ENCODE results near the gene ANGPTL8.

ANGPTL8 gene

GRCh38 chr19:11236324-11237301 lies 2.8 kb upstream of the ANGPTL8 start:
- no peak for DNase-seq (ENCODE audit: low read depth)

DNA sequence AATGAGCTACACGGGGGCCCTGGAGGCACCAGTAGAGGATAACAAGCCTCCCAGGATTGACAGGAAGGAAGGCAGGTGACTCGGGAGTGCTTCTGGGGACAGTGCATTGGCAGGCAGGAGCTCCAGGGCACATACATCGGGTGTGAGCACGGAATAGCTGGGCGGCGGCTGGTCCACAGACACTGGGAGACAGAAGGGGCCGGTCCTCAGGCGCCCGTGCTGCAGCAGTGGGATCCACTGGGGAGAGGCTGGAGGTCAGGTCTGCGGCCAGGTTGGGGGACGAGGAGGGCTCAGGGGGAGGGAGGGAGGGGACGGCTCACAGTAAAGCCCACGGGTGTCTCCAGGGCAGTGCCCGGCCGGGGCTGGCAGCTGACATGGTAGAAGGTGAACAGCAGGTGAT lies 2.1 kb upstream of the ANGPTL8 start:
- DNase-seq (ENCODE audit: low read depth): no peak

- DNase-seq (ENCODE audit: low read depth): no peak
These were observed 1.4 kb upstream of the ANGPTL8 start for GRCh38 chr19:11238041-11238440.

GRCh38 chr19:11238781-11239376 lies 540 bp upstream of the ANGPTL8 start:
- no peak for DNase-seq (ENCODE audit: low read depth)

GRCh38 chr19:11240008-11240444 lies 607 bp downstream of the ANGPTL8 start:
- DNase-seq (ENCODE audit: low read depth): no peak

GRCh38 chr19:11242025-11242424 lies 2.6 kb downstream of the ANGPTL8 start:
- no peak for DNase-seq (ENCODE audit: low read depth)

GRCh38 chr19:11242864-11243797 lies 3.7 kb downstream of the ANGPTL8 start:
- peak; percentile 42 for DNase-seq (ENCODE audit: low read depth)

GRCh38 chr19:11243798-11244169 lies 4.4 kb downstream of the ANGPTL8 start:
- no peak for DNase-seq (ENCODE audit: low read depth)

- no peak for DNase-seq (ENCODE audit: low read depth)
These were observed 5.6 kb downstream of the ANGPTL8 start for GRCh38 chr19:11244846-11245589.

- DNase-seq (ENCODE audit: low read depth): no peak
These were observed 7.5 kb downstream of the ANGPTL8 start for GRCh38 chr19:11246941-11247340.

DNA sequence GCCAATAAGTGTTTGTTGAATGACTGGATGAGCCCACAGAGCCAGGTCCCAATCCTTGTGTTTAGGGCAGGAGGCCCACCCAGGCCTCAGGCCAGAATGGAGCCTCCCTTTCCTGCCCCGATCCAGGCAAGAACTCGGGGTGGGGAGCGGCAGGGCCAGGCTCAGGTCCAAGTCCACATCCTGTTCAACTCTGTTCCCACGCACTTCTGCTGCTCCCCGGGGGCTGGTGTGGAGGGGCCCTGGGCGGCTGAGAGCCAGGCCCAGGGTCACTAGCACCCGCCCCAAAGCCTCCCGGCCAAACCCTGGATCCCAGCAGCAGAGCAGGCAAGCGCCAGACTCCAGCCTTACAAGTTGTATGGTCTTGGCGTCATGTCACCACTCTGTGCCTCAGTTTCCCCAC lies 8.0 kb downstream of the ANGPTL8 start:
- no peak for DNase-seq (ENCODE audit: low read depth)

DNA sequence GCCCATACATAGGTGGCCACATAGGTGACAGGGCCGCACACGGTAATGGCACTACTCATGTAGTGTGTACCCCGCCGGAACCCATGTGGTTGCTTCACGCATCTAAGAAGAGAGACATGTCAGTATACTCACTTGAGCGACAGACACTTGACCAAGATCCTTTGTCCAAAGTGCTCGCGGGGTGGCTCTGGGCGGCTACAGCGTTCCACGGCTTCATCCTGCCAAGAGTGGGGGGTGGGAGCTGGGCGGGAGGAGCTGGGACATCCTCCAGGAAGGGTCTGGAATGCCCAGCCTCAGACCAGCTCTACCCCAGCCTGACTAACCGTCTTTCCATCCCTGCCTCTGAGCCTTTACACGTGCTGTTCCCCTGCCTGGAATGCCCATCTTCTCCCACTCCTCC lies 8.5 kb downstream of the ANGPTL8 start:
- DNase-seq (ENCODE audit: low read depth): no peak

DNA sequence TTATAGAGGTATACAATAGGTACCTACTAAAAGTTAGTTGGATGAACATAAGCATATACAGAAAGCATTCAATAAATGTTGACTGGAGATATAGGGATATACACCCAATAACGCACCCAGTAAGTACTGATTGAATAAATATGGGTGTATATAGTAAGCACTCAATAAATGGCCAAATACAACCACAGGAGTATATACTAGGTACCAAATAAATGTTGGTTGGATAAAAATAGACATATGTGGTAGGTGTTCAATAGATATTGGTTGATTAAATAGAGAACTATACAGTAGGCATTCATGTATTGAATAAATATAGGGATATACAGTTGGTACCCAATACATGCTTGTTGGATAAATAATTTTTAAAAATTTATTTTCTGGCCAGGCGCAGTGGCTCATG lies 9.4 kb downstream of the ANGPTL8 start:
- DNase-seq (ENCODE audit: low read depth): no peak

- DNase-seq (ENCODE audit: low read depth): no peak
These were observed 11.8 kb downstream of the ANGPTL8 start for GRCh38 chr19:11251217-11251616.

DNA sequence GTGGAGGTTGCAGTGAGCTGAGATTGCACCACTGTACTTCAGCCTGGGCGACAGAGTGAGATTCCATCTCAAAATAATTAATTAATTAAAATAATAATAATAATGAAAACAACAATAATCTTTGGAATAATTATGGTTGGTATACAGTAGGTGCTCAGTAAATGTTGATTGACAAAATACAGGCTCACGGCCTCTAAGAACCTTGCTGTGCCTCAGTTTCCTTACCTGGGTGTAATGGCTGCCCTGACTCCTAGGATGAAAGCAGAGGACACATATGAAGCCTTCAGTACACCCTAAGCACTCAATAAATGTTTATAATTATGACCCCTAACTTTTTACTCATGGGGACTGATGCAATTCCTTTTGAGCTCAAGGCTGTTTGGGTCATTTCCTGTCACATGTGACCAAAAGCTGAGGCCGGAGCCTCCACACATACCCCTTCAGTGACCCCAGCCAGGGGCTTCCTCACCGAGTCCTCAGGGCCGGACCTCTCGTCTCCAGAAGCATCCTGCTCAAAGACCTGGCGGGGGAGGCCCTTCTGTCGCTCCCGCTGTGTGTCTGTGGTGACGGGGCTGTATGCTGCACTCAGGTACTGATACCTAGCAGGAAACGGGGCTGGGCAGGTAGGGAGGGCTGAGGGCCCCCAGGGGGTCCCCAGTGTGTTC lies 12.4 kb downstream of the ANGPTL8 start:
- no peak for DNase-seq (ENCODE audit: low read depth)

DNA sequence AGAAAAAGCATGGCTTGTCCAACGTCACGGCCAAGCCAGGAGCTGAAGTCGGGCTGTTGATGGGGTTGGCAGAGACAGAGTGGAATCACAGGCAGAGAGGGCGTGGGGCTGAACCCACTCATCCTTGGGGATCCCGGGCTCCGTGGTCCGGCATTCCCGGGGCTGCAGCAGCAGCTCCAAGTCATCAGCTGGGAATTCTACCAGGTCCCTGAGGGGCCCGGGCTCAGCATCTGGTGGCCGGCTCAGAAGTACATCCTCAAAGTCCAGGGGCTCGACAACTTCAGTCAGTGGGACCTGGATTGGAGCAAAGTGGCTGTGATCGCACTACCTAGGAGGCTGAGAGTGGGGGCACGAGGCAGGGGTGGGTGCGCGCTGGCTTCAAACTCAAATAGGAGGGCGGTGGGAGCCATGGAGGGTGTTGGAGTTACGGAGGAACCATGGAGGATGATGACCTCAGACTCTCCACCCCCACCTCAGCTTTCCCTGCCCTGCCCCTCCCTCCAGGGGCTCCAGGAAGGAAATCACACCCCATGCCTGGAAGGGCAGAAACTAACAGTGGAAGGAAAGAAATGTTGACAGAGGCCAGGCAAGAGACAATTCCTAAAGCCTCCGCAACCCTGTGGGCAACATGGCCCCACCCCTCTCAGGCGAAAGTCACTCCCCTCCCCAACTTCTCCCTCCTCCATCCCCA lies 13.4 kb downstream of the ANGPTL8 start:
- DNase-seq (ENCODE audit: low read depth): no peak

GRCh38 chr19:11254666-11255065 lies 15.2 kb downstream of the ANGPTL8 start:
- no peak for DNase-seq (ENCODE audit: low read depth)

GRCh38 chr19:11256189-11256588 lies 16.8 kb downstream of the ANGPTL8 start:
- no peak for DNase-seq (ENCODE audit: low read depth)

DNA sequence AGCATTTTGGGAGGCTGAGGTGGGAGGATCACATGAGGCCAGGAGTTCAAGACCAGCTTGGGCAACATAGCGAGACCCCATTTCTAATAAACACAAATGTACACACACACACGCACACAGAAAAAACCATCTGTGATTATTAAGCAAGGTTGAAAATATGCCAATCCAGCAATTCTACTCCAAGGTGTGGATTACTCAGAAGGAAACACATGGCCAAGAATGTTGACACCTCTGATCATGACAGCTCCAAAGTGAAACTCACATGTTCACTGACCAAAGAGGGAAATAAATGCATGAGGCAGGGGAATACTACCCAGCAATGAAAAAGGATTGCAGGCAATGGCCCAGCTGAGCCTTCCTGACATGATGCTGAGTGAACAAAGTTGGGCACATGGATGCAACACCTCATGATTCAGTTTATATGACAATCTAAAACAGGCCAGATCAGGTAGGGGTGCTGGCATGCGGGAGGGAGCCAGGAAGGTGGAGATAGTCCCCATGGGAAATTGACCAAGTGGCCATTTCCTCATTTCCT lies 18.5 kb downstream of the ANGPTL8 start:
- DNase-seq (ENCODE audit: low read depth): no peak

GRCh38 chr19:11260996-11261395 lies 21.6 kb downstream of the ANGPTL8 start:
- DNase-seq (ENCODE audit: low read depth): no peak

All from GM04504 (cell line).